Thyroid gland (tissue), 4 donors: Measurements from ENCODE around the gene LRRC7.

ENCODE experiments used
- POLR2A ChIP-seq, 2 donors: fragments of 450-650 bp; IDR thresholded peaks; one replicate each; pipeline ENCODE4 v1.6.1; 2017; ENCODE audit warnings: antibody characterized with exemption in 2 of 2, mild to moderate bottlenecking in 2 of 2, moderate library complexity in 1 of 2
- TF ChIP-seq, protein P1 (sequence below), 6 experiments: fragments of 200-600 bp in 3 of 6; fragments of 450-650 bp in 3 of 6; sonication (generic) in 3 of 6; IDR thresholded peaks; one replicate each; pipeline ENCODE4 v1.5.1; 2016 to 2019; ENCODE audit warnings: antibody characterized with exemption in 6 of 6, mild to moderate bottlenecking in 2 of 6, inconsistent platforms in 1 of 6, moderate library complexity in 1 of 6

DNA sequence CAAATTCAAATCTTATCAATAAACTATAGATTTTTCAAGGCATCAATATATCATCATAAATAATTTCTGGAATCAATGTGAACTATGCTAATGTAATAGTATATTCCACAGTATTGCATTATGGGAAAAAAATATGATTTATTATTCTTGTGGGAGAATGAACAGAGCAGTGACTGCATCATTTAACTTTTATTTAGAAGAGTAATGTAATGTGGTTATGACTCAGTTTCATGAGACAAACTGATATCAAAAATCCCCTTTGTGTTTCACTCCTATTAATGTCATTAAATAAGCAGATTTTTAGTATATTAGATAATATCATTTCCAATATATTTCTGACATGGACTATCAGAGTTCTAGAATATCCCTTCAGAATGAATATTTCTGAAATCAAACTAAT is 450.0 kb downstream of the LRRC7 start:
- TF ChIP-seq, protein P1, sequence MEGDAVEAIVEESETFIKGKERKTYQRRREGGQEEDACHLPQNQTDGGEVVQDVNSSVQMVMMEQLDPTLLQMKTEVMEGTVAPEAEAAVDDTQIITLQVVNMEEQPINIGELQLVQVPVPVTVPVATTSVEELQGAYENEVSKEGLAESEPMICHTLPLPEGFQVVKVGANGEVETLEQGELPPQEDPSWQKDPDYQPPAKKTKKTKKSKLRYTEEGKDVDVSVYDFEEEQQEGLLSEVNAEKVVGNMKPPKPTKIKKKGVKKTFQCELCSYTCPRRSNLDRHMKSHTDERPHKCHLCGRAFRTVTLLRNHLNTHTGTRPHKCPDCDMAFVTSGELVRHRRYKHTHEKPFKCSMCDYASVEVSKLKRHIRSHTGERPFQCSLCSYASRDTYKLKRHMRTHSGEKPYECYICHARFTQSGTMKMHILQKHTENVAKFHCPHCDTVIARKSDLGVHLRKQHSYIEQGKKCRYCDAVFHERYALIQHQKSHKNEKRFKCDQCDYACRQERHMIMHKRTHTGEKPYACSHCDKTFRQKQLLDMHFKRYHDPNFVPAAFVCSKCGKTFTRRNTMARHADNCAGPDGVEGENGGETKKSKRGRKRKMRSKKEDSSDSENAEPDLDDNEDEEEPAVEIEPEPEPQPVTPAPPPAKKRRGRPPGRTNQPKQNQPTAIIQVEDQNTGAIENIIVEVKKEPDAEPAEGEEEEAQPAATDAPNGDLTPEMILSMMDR (IDR thresholded peaks at IDR 0.05), result no peak
- no peak for TF ChIP-seq POLR2A (IDR thresholded peaks at IDR 0.05)
